BE2C (cell line): Measurements from ENCODE around the gene TSSC4. TPM values are rescaled to one million over a fixed set of nuclear protein-coding genes. Genes with fewer than 3 reads are reported as not detected.
"Not testable (repeated sequence)": the region's sequence is repeated elsewhere in the genome, so short reads cannot be mapped to it uniquely, and the experiment has no call there.

Source experiments
- DNase-seq: peaks from one replicate; pipeline ENCODE4 v3.0.0-alpha.2; 2020
- H3K27me3 ChIP-seq: fragments of 250-450 bp; sonication (Bioruptor Pico); 2 replicates; pipeline ENCODE4 v1.5.1; 2020; ENCODE audit warnings: mild to moderate bottlenecking
- H3K36me3 ChIP-seq: fragments of 250-450 bp; sonication (Bioruptor Pico); 2 replicates; pipeline ENCODE4 v1.5.1; 2020; ENCODE audit warnings: mild to moderate bottlenecking
- H3K4me1 ChIP-seq: fragments of 250-450 bp; sonication (Bioruptor Pico); 2 replicates; pipeline ENCODE4 v1.5.1; 2020
- H3K4me3 ChIP-seq: 2 replicates; pipeline ENCODE4 v1.5.1; 2011; ENCODE audit warnings: low read depth, low read length
- H3K9me3 ChIP-seq: fragments of 250-450 bp; sonication (Bioruptor Pico); 2 replicates; pipeline ENCODE4 v1.5.1; 2020
- CTCF ChIP-seq: IDR thresholded peaks from 2 replicates; pipeline ENCODE4 v1.5.1; 2012; ENCODE audit warnings: mild to moderate bottlenecking, low read depth, low read length
- polyA plus RNA-seq: library from polyadenylated mRNA; unstranded; fragments of >200 nt; gene quantifications from one replicate; pipeline ENCODE4 v1.2.1, GENCODE V29; 2012; ENCODE audit warnings: low read depth, missing spikeins; ENCODE audit not compliant: insufficient read length, insufficient read depth

Gene TSSC4
- polyA plus RNA-seq, result 371 TPM

- Histone ChIP-seq H3K36me3 (peaks cover 10% of the 10 kb centered on the region), H3K4me1 (no peaks in the 10 kb centered on the region; the same call in 1 of the 2 replicates), H3K4me3 (peak within 1 kb of the TSS; percentile 88), H3K27me3 (no peaks in the 10 kb centered on the region), H3K9me3 (no peaks in the 10 kb centered on the region)
- peak; percentile 78 for TF ChIP-seq CTCF
- DNase-seq, result peak; percentile 94
Observed at GRCh38 chr11:2400069-2400761, at the start of gene TSSC4. Gene TSSC4, plus strand, starts transcription at chr11:2400750. Its CDS starts 1,884 bp downstream, at chr11:2402634.

GRCh38 chr11:2351701-2352100 lies 48.8 kb upstream of the TSSC4 start:
- Histone ChIP-seq H3K27me3 (no peaks in the 10 kb centered on the region), H3K4me1 (no peaks in the 10 kb centered on the region), H3K36me3 (no peaks in the 10 kb centered on the region), H3K9me3 (no peaks in the 10 kb centered on the region), H3K4me3 (no peak overlapping the region)
- TF ChIP-seq CTCF, result no peak
- no peak for DNase-seq

- no peak for DNase-seq
- Histone ChIP-seq H3K36me3 (no peaks in the 10 kb centered on the region), H3K4me1 (no peaks in the 10 kb centered on the region), H3K9me3 (no peaks in the 10 kb centered on the region), H3K4me3 (no peak overlapping the region), H3K27me3 (no peaks in the 10 kb centered on the region)
- no peak for TF ChIP-seq CTCF
Observed at GRCh38 chr11:2352420-2352819, 48.1 kb upstream of the TSSC4 start.

- no peak overlapping the region for H3K4me3 ChIP-seq
- H3K9me3 ChIP-seq, result no peaks in the 10 kb centered on the region
- H3K36me3 ChIP-seq, result no peaks in the 10 kb centered on the region
- no peak for TF ChIP-seq CTCF
- H3K27me3 ChIP-seq, result no peaks in the 10 kb centered on the region
- H3K4me1 ChIP-seq, result no peaks in the 10 kb centered on the region
- no peak for DNase-seq
Observed at GRCh38 chr11:2355000-2355644, 45.4 kb upstream of the TSSC4 start.

- no peaks in the 10 kb centered on the region for H3K4me1 ChIP-seq
- no peaks in the 10 kb centered on the region for H3K27me3 ChIP-seq
- no peak overlapping the region for H3K4me3 ChIP-seq
- H3K9me3 ChIP-seq, result no peaks in the 10 kb centered on the region
- no peak for DNase-seq
- no peaks in the 10 kb centered on the region for H3K36me3 ChIP-seq
- no peak for TF ChIP-seq CTCF
Observed at GRCh38 chr11:2357246-2357645, 43.3 kb upstream of the TSSC4 start.

GRCh38 chr11:2357651-2358050 lies 42.9 kb upstream of the TSSC4 start:
- H3K27me3 ChIP-seq, H3K4me1 ChIP-seq, H3K36me3 ChIP-seq, DNase-seq, H3K4me3 ChIP-seq, H3K9me3 ChIP-seq: not testable (repeated sequence)
